Mammary epithelial cell (primary cell): ENCODE data around the gene TSPAN18.

Experiments used
- CTCF ChIP-seq, 2 donors: IDR thresholded peaks in 1 of 2; conservative IDR thresholded peaks in 1 of 2; 2 replicates each; pipeline ENCODE4 v1.5.1; 2011 to 2012; ENCODE audit warnings: inconsistent platforms in 2 of 2, low read length in 2 of 2, mild to moderate bottlenecking in 2 of 2, control low read depth in 1 of 2, low read depth in 1 of 2; ENCODE audit not compliant: insufficient read depth in 1 of 2; ENCODE audit errors: extremely low read depth in 1 of 2
- EZH2 ChIP-seq: IDR thresholded peaks from 2 replicates; pipeline ENCODE4 v1.6.1; 2012; ENCODE audit warnings: low read length, inconsistent platforms, borderline replicate concordance

GRCh38 chr11:44905131-44905866 lies 178.5 kb downstream of the TSPAN18 start:
- TF ChIP-seq EZH2 = no peak
- TF ChIP-seq CTCF (conservative IDR thresholded peaks at IDR 0.05 in 1 of 2, IDR thresholded peaks at IDR 0.05 in 1 of 2; ENCODE audit: extremely low read depth in 1 of 2, insufficient read depth in 1 of 2, low read depth in 1 of 2, low read length in 2 of 2) = no peak
